ENCODE data around the gene ING3. TPM values are rescaled to one million over a fixed set of nuclear protein-coding genes. Genes with fewer than 3 reads are reported as not detected.

ING3 gene
- 16.5 TPM for polyA plus RNA-seq (ENCODE audit: insufficient read length)

GRCh38 chr7:120950539-120951308 lies at the start of gene ING3:
TSS of gene ING3 (plus strand) at chr7:120950777. CDS start at chr7:120950897, 120 bp downstream.
- DNase-seq (ENCODE audit: low read depth) = peak; percentile 95

- DNase-seq (ENCODE audit: low read depth) = no peak
These were observed 35.1 kb upstream of the ING3 start for GRCh38 chr7:120915314-120916105.

- no peak for DNase-seq (ENCODE audit: low read depth)
These were observed 34.5 kb upstream of the ING3 start for GRCh38 chr7:120916121-120916520.

GRCh38 chr7:120916538-120916937 lies 34.0 kb upstream of the ING3 start:
- DNase-seq (ENCODE audit: low read depth) = no peak

- DNase-seq (ENCODE audit: low read depth) = no peak
These were observed 31.1 kb upstream of the ING3 start for GRCh38 chr7:120919466-120919865.

GRCh38 chr7:120920034-120920433 lies 30.5 kb upstream of the ING3 start:
- no peak for DNase-seq (ENCODE audit: low read depth)

GRCh38 chr7:120920591-120921274 lies 29.8 kb upstream of the ING3 start:
- no peak for DNase-seq (ENCODE audit: low read depth)

GRCh38 chr7:120924837-120925236 lies 25.7 kb upstream of the ING3 start:
- no peak for DNase-seq (ENCODE audit: low read depth)

- DNase-seq (ENCODE audit: low read depth) = no peak
These were observed 25.2 kb upstream of the ING3 start for GRCh38 chr7:120925392-120925791.

- DNase-seq (ENCODE audit: low read depth) = no peak
These were observed 23.6 kb upstream of the ING3 start for GRCh38 chr7:120926943-120927346.

- DNase-seq (ENCODE audit: low read depth) = no peak
These were observed 23.0 kb upstream of the ING3 start for GRCh38 chr7:120927454-120928103.

GRCh38 chr7:120931243-120931642 lies 19.3 kb upstream of the ING3 start:
- no peak for DNase-seq (ENCODE audit: low read depth)

- no peak for DNase-seq (ENCODE audit: low read depth)
These were observed 17.1 kb upstream of the ING3 start for GRCh38 chr7:120933475-120933874.

GRCh38 chr7:120939345-120939744 lies 11.2 kb upstream of the ING3 start:
- DNase-seq (ENCODE audit: low read depth) = no peak

- DNase-seq (ENCODE audit: low read depth) = no peak
These were observed 9.5 kb upstream of the ING3 start for GRCh38 chr7:120941064-120941463.

GRCh38 chr7:120941856-120942255 lies 8.7 kb upstream of the ING3 start:
- DNase-seq (ENCODE audit: low read depth) = no peak

GRCh38 chr7:120942861-120943260 lies 7.7 kb upstream of the ING3 start:
- DNase-seq (ENCODE audit: low read depth) = no peak

GRCh38 chr7:120944826-120945562 lies 5.6 kb upstream of the ING3 start:
- DNase-seq (ENCODE audit: low read depth) = no peak

GRCh38 chr7:120947980-120948379 lies 2.6 kb upstream of the ING3 start:
- DNase-seq (ENCODE audit: low read depth) = no peak

- no peak for DNase-seq (ENCODE audit: low read depth)
These were observed 1.1 kb upstream of the ING3 start for GRCh38 chr7:120949393-120949911.

GRCh38 chr7:120949998-120950538 lies 509 bp upstream of the ING3 start:
- DNase-seq (ENCODE audit: low read depth) = no peak

Data from forelimb muscle (tissue), 1 donor.